NCI-H1436 treated with DMSO at 0.1 percent for 48 hours (cell line): Measurements from ENCODE around the gene RASA3.
"Not testable (repeated sequence)": the region's sequence is repeated elsewhere in the genome, so short reads cannot be mapped to it uniquely, and the experiment has no call there.

ENCODE experiments used
- DNase-seq: peaks from one replicate; lab custom pipeline; 2025; lab: John Stamatoyannopoulos, UW

RASA3 gene

DNA sequence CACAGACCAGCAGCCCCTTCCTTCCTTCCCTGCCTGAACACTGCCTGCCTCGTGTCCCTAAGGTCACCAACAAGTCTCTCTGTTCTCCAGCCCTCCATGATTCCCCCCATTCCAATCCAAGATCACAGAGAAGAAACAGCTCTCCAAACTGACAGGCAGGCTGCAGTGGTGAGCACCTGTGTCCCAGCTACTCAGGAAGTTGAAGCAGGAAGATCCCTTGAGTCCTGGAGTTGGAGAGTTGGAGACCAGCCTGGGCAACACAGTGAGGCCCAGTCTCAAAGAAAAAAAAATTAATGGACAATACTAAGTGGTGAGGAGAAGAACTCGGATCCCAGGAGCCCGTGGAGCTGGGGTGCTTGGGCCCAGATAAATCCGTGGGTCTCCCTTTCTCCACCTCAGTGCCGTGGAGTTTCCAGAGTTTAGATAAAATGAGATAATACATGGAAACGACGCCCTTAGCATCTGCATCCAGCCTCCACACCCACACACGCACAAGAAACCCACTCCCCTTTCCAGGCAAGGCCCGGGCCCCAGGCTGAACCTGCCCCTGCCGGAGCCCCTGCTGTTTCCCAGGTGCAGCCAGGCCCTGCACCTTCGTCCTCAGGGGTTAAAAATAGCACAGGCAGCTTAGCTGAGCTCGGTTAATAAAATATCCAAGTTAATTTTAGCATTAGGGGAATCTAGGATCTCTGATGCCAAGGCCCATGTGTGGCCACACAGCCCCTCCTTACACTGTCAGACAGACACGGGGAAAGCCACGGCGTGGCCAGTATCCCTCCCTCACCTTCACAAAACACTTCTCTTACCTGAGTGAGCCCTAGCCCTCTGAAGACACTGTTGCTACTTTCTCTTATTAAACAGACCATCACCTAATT is 4.7 kb downstream of the RASA3 start:
- no peak for DNase-seq

DNA sequence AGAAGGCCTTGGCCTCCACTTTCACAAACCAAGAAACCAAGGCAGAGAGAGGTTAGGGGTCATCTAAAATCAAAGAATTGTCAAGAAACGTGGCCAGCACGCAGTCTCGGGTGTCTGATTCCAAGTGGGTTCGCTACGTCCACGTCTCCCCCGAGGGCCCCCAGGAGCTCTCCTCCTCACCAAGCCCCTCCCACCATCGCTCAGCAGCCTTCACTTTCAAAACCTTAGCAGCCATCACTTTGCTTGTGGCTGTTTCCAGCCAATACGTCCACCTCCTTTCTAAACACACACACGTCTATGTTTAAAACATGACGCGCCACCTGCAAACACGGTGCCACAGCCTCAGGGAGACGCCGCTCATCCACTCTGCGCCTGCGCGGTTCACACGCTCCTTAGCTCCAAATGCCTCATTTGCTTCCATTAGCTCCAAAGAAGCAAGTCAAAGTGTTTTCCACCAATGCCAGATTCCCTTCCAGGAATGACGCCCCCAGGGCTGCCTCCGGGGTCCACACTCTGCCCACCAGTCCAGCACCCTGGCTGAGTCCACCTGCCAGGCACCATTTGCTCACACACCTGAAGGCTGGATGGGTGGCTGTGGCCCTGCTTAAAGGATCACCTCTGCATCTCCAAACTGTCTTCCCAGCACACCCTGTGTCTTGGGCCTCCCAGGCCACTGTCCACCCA is 5.5 kb downstream of the RASA3 start:
- DNase-seq, result no peak

- DNase-seq, result not testable (repeated sequence)
Observed at GRCh38 chr13:114126086-114126485, 6.3 kb downstream of the RASA3 start.

DNA sequence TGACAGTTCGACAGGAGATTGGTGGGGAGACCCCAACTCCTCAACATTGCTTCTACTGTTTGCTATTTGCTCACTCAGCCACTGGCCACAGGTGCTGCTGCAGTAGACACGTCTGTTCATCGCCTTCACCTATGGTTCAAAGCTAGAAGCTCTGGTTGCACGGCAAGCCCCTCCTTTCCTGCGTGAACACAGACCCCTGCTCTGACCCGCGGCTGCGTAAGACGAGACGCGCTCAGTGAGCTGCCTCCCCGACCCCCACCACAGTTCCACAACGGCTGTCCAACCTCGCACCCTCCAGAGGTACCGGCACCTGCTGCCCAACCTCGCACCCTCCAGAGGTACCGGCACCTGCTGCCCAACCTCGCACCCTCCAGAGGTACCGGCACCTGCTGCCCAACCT is 6.8 kb downstream of the RASA3 start:
- DNase-seq, result no peak

DNA sequence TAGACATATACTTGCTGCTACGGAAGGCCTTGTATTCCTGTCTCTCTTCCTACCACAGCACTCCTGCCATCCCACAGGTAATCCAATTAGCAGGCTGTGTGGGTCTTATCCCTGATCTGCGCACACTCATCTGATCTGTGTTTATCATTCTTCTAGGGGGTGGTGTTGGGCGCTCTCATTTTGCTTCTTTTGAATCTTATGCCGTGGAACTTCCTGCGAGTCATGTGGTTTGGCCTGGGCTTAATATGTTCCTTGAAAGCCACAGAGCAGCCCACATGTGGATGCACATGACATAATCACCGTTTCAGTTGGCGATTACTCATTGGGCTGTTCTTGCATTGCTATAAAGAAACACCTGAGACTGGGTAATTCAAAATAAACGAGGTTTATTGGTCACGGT is 7.5 kb downstream of the RASA3 start:
- no peak for DNase-seq

- DNase-seq, result no peak
Observed at GRCh38 chr13:114124431-114124830, 8.0 kb downstream of the RASA3 start.

DNA sequence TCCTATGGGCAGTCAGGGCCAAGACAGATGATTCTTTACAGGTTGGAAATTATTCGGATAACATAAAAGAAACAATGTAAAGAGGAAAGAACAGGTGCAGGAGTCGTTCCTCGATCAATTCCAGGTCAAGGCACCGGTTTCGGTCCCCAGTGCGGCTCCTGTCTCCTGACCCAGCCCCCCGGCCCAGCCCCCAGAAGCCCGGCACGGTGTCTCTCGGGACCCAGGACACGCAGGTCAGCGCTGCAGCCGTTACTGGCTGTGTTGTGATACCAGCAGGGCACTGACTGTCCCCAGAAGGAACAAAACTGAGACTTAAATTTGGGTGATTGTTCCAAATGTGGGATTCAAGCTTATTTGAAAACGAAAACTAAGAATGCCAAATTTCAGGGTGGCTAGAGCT is 8.5 kb downstream of the RASA3 start:
- DNase-seq, result no peak

GRCh38 chr13:114123448-114123847 is 9.0 kb downstream of the RASA3 start:
- no peak for DNase-seq

DNA sequence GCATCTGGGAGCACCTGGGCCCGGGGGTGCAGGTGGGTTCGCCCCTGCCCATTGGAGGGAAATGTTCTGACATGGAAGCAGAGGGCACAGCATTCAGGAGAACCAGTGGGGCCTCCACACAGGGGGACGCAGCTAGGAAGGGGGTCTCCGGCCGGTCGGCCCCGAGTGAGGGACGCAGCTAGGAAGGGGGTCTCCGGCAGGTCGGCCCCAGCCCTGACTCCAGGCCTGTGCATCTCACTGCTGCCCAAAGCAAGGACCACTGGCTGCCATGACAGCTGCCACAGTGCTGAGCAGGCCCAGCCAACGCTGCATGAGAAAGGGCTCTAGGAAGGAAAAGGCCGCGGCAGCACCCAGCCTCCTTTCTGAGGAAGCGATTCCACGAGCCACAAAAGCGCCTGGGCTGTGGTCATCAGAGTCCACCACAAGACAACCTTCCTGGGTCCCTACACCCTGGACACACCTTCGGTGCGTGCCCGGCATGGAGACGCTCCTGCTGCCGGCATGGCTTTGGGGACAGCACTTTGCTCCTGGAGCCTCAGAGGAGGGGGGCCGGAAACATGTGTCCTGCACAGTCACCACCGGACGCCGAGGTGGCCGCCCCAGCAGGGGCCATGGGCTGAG is 9.7 kb downstream of the RASA3 start:
- DNase-seq, result no peak

DNA sequence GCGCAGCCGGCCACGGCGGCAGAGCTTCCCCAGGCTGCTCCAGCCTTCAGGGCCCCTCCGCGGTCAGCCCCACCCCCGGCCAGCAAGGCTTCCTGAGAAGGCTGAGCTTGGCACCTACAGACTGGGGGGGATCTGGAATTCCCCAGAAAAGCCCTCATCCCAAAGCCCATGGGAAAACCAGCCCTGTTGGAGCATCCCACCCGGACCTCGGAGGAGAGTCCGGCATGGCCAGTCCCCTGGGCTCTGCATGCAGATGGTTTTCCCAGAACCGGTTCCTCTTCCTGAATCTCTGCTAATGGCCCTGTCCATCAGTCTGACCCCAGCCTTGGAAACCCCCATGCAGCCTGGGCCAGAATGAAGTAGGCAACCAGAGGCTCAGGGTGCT is 10.3 kb downstream of the RASA3 start:
- DNase-seq, result no peak

DNA sequence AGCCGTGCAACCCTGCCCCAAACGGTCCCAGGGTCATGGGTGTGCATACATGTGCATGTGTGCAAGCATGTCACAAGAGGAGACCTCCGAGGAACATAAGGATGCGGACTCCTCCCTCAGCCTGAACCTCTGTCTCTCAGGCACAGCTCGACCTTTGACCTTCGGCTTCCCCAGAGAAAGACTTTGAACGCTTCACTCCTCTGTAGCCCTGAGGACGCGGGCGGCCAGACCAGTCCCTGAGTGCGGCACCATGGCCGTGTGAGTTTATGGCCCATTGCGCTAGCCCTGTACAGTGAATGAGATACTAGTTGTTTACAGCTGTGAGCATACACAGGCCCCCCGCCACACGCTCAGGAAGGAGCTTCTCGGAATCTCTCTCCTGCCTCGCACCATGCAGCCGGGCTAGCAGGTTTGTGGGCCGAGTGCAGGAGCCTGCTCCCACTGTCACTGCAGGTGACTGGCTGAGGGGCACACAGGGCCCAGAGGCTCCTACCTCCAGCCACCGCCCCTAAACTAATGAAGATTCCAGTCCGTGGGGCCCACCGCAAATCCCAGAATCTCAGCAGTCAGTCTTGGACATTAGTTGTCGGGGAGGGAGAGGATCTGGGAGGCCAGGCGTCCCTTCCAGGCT is 10.8 kb downstream of the RASA3 start:
- no peak for DNase-seq

GRCh38 chr13:114121031-114121430 is 11.4 kb downstream of the RASA3 start:
- DNase-seq, result no peak

DNA sequence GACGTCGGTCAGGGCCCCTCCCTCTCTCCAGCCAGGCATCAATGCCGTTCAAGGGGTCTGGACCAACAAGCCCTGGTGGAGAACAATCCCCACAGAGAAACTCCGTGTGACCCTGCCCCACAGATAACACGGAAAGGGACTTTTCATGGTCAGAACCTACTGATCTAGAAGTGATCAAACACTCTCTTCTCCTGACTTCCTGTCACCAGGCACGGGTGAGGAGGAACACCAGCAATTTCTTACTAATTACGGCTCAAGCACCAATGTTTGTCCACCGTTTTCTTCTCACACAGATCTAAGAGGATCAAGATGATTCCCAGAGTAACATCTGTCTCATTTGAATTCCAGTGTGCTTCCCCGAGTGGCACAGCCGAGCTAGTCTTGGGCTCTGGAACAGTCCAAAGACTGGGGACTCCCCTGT is 11.8 kb downstream of the RASA3 start:
- no peak for DNase-seq

DNA sequence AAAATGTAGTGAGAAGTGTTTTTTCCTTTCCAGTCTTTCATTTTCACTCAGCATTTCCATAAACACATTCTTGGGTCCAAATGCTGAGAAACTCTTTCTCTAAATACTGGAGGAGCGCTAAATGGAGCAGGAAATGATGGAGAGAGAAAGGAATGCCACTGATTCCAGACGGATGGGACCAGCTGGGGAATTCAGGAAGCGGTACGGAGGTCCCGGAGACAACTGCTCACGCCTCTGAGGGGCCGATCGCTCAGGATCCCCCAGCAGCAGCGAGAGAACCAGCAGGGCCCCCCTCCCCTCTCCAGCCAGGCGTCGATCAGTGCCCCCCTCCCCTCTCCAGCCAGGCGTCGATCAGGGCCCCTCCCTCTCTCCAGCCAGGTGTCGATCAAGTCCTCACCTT is 13.2 kb downstream of the RASA3 start:
- no peak for DNase-seq

GRCh38 chr13:114118511-114119123 is 13.8 kb downstream of the RASA3 start:
- DNase-seq, result no peak

GRCh38 chr13:114118086-114118485 is 14.3 kb downstream of the RASA3 start:
- no peak for DNase-seq

DNA sequence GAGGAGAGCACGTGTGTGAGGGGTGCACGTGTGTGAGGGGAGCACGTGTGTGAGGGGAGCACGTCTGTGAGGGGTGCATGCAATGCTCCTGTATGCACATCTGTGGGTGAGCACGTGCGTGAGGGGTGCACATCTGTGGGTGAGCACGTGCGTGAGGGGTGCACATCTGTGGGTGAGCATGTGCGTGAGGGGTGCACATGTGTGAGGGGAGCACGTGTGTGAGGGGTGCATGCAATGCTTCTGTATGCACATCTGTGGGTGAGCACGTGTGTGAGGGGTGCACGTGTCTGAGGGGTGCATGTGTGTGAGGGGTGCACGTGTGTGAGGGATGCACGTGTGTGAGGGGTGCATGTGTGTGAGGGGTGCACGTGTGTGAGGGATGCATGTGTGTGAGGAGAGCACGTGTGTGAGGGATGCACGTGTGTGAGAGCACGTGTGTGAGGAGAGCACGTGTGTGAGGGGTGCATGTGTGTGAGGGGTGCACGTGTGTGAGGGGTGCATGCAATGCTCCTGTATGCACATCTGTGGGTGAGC is 15.0 kb downstream of the RASA3 start:
- not testable (repeated sequence) for DNase-seq

DNA sequence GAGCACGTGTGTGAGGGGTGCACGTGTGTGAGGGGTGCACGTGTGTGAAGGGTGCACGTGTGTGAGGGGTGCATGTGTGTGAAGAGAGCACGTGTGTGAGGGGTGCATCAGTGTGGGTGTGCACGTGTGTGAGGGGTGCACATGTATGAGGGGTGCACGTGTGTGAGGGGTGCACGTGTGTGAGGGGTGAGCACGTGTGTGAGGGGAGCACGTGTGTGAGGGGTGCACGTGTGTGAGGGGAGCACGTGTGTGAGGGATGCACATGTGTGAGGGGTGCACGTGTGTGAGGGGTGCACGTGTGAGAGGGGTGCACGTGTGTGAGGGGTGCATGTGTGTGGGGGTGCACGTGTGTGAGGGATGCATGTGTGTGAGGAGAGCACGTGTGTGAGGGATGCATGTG is 15.7 kb downstream of the RASA3 start:
- DNase-seq, result no peak

GRCh38 chr13:114115796-114116195 is 16.6 kb downstream of the RASA3 start:
- DNase-seq, result no peak

- DNase-seq, result no peak
Observed at GRCh38 chr13:114115191-114115671, 17.2 kb downstream of the RASA3 start.

- DNase-seq, result not testable (repeated sequence)
Observed at GRCh38 chr13:114114666-114115065, 17.8 kb downstream of the RASA3 start.
